GM19025 (cell line): ENCODE measurements around the gene RHBDL3.
"Not testable (repeated sequence)": the region's sequence is repeated elsewhere in the genome, so short reads cannot be mapped to it uniquely, and the experiment has no call there.

Experiments
- ATAC-seq: cut with Tn5 transposase; IDR thresholded peaks from one replicate; pipeline ENCODE4 v1.9.1; 2021; ENCODE audit warnings: mild to moderate bottlenecking, low read depth, moderate library complexity; ENCODE audit not compliant: unreplicated experiment

Gene RHBDL3

DNA sequence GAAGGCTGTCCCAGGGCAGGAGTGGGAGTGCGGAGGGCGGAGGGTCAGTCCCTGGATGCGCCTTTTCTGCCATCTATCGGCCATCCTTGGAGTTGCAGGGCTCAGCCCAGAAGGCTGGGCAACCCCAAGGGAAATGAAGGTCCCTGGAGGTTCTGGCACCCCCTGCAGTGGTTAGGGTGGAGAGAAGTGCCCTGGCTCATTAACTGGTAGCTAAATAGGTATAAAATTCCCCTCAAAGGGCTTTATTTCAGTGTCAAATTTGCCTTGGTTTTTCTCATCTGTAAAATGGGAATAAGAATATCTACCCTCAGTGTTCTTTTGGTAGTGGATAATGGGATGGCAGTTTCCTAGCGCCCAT is 53.9 kb downstream of the RHBDL3 start:
- ATAC-seq, result peak; percentile 60

DNA sequence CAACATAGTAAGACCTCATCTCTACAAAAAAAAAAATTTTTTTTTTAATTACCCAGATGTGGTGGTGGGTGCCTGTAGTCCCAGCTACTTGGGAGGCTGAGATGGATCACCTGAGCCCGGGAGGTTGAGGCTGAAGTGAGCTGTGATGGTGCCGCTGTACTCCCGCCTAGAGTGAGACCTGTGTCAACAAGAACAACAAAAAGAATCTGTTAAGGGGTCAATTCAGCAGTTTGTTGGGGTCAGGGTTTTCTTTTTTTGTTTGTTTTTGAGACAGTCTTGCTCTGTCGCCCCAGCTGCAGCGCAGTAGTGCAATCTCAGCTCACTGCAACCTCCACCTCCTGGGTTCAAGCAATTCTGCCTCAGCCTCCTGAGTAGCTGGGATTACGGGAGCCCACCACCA is 54.4 kb downstream of the RHBDL3 start:
- not testable (repeated sequence) for ATAC-seq

DNA sequence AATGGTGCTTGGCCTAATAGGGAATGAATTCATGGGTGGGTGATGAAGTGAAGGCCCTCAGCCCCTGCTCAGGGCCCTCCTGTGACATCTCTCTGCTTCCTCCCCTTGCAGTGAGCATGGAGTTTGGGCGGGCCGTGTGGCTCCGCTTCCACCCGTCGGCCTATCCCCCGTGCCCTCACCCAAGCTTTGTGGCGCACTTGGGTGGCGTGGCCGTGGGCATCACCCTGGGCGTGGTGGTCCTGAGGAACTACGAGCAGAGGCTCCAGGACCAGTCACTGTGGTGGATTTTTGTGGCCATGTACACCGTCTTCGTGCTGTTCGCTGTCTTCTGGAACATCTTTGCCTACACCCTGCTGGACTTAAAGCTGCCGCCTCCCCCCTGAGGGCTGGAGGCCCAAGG is 55.2 kb downstream of the RHBDL3 start:
- ATAC-seq, result no peak

DNA sequence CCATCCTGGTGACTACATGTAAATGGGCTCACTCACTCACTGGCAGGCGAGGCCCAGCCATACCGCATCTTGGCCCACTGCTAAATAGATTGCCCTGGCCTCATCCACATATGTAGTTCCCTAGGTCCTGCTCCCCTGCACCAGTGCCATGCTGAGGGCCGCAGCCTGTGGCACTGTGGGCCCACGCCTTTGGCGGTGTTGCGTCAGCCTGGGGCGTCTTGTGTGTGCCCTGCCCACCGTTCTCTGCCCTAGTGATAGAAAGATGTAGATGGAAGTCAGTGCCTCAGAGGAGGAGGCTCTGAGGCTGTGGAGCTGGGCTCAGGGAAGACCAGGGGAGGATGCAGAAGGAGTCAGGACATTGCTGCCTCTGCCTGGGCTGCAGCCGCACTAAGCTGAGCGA is 57.4 kb downstream of the RHBDL3 start:
- ATAC-seq, result no peak

DNA sequence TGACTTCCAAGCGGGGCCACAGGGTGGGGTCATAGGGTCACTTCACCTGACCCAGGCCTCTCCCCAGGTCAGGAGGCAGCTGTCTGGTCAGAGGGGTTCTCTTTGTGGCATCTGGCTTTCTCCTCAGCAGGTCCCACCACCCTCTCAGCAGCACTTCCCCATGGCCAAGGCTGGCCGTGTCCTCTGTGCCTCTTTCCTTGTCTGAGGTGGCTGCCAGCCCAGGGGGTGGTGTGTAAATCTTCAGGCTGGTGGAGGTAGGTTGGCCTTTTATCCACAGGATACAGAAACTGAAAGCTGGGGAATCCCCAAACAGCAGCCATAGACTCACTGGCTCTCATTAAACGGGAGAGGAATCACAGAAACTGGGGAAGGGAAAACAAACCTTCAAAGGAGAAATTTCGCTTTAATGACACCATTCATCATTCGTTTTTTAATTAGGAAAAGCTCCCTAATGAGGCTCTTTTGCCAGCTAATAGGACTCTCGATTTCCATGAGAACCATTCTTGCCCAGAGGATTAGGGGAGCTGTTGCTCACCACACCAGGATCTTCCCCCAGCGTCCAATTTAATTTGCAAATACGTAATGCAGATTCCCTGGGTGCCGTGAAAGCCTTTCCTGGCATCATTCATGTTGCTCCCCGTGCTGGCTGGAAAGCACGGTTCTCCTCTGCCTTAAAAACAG is 58.3 kb downstream of the RHBDL3 start:
- ATAC-seq, result no peak

DNA sequence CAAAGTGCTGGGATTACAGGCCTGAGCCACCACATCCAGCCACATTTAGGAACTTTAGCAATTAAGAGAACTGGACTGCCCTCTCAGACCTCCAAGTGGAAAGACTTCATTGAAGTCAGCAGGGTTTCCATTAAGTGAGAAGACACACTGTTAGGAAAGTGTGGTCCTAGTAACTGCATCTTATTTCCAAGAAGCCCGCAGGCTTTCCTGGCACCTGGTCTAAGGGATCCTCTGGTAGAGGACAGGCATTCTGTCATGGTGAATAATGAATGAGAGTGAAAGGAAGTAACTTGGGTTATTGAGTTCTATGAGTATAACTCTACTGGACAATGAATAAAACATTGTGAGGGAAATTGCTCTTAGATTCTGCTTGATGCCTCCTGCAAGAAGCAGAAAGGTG is 62.3 kb downstream of the RHBDL3 start:
- ATAC-seq, result no peak

DNA sequence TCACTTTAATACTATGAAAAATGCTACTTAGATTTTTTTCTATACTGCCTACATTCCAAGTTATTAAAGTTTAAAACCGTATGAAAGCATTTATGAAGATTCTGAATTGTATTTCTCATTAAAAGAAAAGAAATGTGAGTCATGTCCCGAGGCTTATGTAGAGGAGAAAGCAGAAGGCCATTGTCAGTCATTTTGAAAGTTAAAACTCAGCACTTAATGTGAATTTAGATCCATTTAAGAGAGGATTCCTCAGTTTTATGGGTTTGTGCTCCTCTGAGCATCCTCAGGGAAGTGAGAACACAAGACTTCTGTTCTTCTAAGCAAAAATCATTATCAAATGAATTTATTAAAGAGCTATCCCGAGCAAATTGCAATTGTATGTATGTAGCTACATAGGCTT is 64.5 kb downstream of the RHBDL3 start:
- no peak for ATAC-seq

DNA sequence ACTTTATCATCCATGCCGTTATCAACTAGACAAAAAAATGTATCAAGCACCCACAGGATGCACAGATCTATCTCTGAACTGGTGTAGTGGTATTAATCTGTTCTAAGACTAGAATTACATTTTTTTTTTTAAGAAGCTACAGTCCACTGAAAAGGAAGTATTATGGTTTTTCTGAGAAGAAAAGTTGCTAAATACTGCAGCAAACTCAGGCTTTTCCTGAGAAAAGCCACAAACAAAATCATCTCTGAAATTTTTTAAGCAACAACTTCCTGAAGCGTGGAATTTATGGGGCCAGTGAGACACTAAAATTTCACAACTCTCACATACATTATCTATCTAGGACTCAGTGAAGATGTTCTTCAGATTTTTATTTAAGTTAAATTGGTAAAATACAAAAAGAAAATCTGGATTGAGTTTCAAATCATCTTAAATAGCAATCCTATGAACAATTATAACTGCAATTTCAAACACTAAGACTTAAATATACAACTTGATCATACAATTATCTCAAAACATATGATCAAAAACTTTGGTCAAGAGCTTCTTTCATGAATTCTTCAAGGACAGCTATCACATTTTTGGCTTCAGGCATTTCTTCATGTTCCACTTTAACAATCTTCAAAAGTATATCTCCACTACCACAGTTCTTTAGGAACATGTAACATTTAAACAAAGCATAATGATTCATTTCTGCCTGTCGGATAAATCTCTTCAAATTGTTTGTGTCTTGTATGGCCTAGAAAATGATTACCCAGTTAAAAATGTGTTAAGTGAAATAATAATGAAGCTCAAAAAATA is 65.8 kb downstream of the RHBDL3 start:
- no peak for ATAC-seq

DNA sequence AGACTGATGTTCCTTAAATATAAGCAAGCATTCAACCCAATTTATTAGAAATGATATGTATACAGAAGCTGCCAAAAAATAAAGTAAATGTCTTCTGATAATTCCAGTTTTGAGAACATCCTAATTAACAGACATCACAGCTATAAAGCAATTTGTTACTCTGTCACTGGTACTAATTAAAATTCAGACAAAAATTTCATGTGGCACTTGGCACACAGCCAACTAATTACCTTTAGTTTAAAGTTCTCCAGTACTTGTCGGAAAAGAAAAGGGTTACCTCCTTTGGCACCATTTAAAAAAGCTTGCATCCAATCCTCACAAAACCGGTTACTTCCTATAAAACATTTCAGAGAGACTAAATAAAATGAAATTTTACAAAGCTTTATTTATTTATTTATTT is 67.6 kb downstream of the RHBDL3 start:
- ATAC-seq, result no peak

DNA sequence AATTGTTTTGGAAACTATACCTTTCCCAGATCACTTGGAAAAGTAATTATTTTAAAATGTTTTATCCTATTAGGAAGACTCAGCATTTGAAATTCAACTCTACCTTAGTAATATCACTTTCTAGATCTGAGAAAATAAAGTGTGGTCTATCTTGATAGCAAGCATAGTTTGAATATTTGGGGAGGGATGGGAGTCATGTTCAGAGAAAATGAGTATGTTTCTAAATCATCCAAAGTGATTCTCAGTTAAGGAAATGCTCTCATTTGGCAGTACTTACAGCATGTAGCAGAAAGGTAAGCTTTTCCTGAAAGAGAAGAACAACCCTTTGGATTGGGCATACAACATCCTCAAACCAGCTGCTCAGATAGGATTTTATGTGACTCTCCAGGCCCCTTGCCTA is 69.4 kb downstream of the RHBDL3 start:
- ATAC-seq, result no peak

DNA sequence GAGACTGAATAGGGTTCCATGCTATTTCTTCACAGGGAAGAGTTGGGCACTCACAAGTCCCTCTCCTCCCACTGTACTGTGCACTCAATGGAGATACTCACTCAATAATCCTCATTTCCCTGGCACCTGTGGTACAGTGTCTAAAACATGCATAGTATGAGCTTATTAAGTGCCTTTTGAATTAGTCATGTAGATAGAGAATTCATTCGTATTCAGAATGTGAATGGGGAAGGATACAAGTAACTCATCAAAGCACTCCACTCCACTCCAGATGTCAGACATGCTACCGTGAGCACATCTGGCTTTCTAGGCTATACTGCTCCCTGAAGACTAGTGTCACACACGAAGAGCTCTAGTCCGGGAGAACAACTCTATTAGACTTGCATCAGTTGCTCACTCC is 70.1 kb downstream of the RHBDL3 start:
- ATAC-seq, result no peak

DNA sequence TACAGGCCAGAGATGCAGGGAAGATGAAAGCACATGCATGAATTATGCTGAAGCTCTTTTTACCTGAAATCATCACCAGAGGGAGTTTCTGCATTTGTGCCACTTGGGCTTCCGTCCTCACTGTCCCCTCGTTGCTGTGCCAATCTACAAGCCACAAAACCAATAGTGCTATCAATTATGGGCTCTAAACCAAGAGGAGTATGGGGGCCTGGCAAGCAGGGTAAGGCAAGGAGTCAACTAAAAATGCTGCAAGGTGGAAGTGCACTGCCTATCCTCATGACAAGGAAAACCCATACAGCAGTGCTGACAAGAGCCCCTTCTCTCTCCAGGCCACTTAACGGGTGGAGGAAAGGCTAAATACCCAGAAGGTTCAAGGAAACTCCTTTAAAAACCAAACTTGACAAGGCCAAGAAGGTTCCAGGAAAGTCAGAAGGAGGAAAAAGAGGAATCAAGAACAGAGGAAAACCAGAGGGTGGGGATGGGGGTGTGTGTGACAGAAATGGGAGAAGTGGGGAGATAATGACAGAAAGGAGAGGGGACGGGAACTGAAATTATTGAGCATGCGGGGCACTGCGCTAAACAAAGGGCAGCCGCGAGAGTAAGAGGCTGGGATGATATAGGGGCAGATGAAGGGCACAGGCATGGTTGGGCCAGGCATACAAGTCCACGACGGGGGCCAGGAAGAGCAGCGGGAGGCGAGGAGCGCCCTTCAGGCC is 75.7 kb downstream of the RHBDL3 start:
- no peak for ATAC-seq

DNA sequence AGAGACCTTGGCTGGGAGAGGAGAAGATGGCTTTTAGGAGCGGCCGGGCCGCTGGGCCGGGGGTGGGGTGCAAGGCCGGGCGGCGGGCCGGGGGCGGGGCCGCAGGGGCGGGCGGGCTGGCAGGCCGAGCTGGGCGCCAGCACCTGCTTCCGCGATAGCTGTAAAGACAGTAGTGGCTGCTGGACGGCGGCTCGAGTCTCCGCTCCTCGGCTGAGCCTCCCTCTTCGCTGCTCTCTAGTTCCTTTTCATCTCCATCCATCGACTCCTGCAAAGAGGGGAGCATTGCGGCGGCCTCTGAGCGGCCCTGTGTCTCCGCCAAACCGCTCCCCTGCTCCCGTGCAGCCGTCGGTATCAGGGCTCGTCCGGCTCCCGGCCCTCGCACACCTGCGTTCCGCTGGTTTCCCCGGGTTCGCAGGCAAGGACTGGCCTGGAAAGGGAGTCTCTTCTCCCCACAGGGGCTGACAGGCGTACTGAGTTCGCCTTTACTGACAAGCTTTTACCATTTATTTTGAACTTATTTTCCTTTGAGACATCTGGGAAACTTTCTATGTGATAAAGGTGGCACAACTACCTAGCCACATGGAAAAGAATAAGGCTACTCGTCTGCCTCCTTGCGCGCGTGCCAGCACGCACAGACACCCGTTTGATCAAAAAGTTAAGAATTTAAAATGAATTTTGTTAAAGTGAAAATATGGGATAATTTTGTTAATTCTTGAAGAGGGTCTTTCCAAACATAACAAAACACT is 76.4 kb downstream of the RHBDL3 start, which contains the start of gene C17orf75:
C17orf75 (minus strand) TSS at position 317 of the 746 bp plus-strand sequence; CDS start at position 283, 34 bp downstream.
- ATAC-seq, result peak; percentile 92

DNA sequence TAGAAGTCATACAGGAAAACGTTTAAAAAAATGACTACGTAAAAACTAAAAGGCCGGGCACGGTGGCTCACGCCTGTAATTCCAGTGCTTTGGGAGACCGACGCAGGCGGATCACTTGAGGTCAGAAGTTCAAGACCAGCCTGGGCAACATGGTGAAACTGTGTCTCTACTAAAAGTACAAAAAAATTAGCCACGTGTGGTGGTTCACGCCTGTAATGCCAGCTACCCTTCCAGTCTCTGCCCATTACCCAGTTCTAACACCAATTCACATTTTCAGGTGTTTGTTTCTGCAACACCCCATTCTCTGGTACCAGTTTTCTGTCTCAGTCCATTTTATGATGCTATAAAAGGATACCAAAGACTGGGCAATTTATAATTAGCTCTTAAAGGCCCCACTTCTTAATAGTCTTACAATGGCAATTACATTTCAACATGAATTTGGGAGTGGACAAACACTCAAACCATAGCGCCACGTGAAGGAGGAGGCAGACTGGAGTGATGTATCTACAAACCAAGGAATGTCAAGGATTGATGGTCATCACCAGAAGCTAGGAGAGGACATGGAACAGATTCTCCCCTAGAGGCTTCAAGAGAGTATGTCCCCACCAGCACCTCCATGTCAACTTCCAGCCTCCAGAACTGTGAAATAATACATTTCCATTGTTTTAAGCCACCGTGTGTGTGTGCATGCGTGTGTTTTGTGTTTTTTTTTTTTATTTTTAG is 77.1 kb downstream of the RHBDL3 start:
- ATAC-seq, result no peak

DNA sequence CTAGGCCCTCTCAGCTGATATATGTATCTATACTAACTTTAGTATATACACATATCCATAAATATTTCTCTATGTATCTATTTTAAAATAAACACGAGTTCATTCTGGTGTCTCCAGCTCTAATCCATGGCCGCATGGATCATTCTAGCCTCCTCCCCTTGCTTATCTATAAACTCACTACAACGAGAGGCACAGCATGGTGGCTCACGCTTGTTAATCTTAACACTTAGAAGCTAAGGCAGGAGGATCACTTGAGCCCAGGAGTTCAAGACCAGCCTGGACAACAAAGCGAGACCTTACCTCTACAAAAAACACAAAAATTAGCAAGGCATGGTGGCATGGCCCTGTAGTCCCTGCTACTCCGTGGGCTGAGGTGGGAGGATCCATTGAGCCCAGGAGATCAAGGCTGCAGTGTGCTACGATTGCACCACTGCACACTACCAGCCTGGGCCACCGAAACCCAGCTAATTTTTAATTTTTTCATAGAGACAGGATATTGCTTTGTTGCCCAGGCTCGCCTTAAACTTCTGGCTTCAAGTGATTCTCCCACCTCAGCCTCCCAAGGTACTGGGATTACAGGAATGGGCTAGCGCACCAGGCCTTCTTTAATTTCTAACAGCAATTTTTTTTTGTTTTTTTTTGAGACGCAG is 80.4 kb downstream of the RHBDL3 start:
- no peak for ATAC-seq

DNA sequence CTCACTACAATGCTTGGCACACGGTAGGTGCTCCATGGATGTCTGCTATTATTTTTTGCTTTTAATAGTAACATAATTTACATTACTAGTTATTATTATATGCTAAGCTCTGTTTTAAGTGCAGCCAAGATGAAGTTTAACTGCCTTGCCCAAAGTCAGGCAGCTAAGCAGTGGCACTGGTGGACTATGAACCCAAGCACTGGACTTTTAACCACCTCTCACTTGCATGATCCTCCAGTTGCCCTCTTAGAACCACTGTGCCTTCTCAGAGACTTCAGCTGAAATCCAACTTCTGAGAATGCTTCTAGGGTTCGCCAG is 82.8 kb downstream of the RHBDL3 start:
- no peak for ATAC-seq

DNA sequence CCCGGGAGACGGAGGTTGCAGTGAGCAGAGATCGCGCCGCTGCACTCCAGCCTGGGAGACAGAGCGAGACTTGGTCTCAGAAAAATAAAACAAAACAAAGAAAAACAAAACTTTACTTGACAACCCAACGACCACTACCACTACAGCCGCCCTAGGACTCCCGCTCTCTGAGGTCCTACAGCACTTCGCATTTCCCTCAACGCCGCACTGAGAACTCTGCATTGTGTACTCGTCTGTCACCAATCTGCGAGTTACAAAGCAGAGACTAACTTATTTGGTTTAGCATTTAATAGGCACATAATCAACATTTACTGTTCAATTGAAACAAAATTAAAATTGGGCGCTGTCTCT is 83.8 kb downstream of the RHBDL3 start:
- no peak for ATAC-seq

DNA sequence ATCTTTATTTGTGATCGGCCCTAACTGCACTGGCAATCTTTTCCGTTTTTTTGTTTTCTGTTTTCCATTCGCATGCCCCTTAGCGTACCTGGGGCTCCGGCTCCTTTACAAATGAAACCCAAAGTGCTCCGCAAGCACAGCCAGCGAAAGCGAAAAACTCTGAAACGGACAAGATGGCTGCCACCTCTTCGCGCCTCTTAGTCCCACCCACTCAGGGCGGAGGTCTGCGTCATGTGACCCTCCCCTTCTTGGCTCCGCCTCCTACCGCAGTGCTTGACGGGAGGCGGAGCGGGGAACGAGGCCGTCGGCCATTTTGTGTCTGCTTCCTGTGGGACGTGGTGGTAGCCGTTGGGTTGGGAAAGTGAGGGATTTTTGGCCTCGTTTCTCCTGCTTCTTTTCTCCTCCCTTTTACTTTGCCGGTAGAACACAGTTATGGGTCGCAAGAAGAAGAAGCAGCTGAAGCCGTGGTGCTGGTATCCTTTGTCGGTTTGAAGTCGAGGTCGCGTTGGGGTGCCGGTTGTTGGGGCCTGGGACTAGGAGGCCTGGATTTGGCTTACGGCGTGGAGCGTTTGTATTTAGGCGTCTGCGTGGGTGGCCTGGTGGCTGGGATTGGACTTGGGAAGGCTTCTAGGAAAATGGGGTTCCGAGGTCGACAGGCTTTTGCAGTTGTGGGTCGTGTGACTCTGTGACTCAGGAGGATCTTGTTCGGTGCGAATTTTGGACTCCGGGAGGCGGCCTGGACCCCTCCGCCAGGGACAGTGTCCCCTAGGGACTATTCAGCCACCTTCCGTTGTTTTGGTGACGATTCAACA is 84.4 kb downstream of the RHBDL3 start, which contains the start of gene ZNF207:
ZNF207 (plus strand) TSS at position 304 of the 812 bp plus-strand sequence; CDS start at position 433, 129 bp downstream.
- peak; percentile 80 for ATAC-seq
